OCI-LY7 (cell line): ENCODE results near the gene FLT3. TPM values are rescaled to one million over a fixed set of nuclear protein-coding genes. Genes with fewer than 3 reads are reported as not detected.
"Not testable (repeated sequence)": the region's sequence is repeated elsewhere in the genome, so short reads cannot be mapped to it uniquely, and the experiment has no call there.

ENCODE experiments used
- BruUV-seq: library from RNA; stranded (reverse); fragments of 400-500 nt; replicated peaks from 2 replicates; lab custom pipeline; 2021; lab: Mats Ljungman, UMichigan
- CTCF ChIA-PET: fragments of 300-600 bp; sonication (Branson Sonifier 250); formaldehyde crosslinking; loops from one replicate; lab custom pipeline; 2022; ENCODE audit warnings: antibody characterized with exemption; ENCODE audit not compliant: unreplicated experiment; lab: Charles Lee
- POLR2A ChIA-PET: fragments of 300-600 bp; sonication (Branson Sonifier 250); formaldehyde crosslinking; loops from one replicate; lab custom pipeline; 2022; ENCODE audit warnings: antibody characterized with exemption; lab: Charles Lee
- DNase-seq: peaks from one replicate; pipeline ENCODE4 v3.0.0-alpha.2; 2015; ENCODE audit warnings: low spot score
- H2AFZ ChIP-seq: fragments of 200-600 bp; sonication (generic), shearing (Covaris generic); 2 replicates; pipeline ENCODE4 v1.6.1; 2014; ENCODE audit warnings: mild to moderate bottlenecking, antibody characterized with exemption, low read length, moderate library complexity
- H3K27ac ChIP-seq: fragments of 200-600 bp; sonication (generic); 2 replicates; pipeline ENCODE4 v1.5.1; 2014; ENCODE audit warnings: mixed run types, low read depth, mild to moderate bottlenecking, moderate library complexity, low read length, inconsistent platforms; ENCODE audit not compliant: poor library complexity, severe bottlenecking
- H3K36me3 ChIP-seq: fragments of 200-600 bp; sonication (generic); 2 replicates; pipeline ENCODE4 v1.6.1; 2014; ENCODE audit warnings: mild to moderate bottlenecking, antibody characterized with exemption, low read length, moderate library complexity, mixed read lengths; ENCODE audit not compliant: insufficient read depth
- H3K4me1 ChIP-seq: fragments of 200-600 bp; sonication (generic); 2 replicates; pipeline ENCODE4 v1.5.1; 2014; ENCODE audit warnings: mild to moderate bottlenecking, low read length; ENCODE audit not compliant: insufficient read depth, poor library complexity, severe bottlenecking
- H3K4me2 ChIP-seq: fragments of 200-600 bp; sonication (generic); 2 replicates; pipeline ENCODE4 v1.6.1; 2014; ENCODE audit warnings: mild to moderate bottlenecking, low read length
- H3K4me3 ChIP-seq: fragments of 200-600 bp; sonication (generic); 2 replicates; pipeline ENCODE4 v1.5.1; 2014; ENCODE audit warnings: mild to moderate bottlenecking, low read depth, low read length; ENCODE audit not compliant: poor library complexity, severe bottlenecking
- H3K79me2 ChIP-seq: fragments of 200-600 bp; sonication (generic); 2 replicates; pipeline ENCODE4 v1.6.1; 2016; ENCODE audit warnings: low read depth, mild to moderate bottlenecking, low read length, moderate library complexity, mixed read lengths; ENCODE audit not compliant: insufficient read depth
- H3K9me2 ChIP-seq: fragments of 200-600 bp; sonication (generic); 2 replicates; pipeline ENCODE4 v1.6.1; 2016; ENCODE audit warnings: mild to moderate bottlenecking, low read length, mixed read lengths; ENCODE audit not compliant: insufficient read depth
- H3K9me3 ChIP-seq: fragments of 200-600 bp; sonication (generic); 2 replicates; pipeline ENCODE4 v1.6.1; 2014; ENCODE audit warnings: mild to moderate bottlenecking, mixed run types, low read length, mixed read lengths
- H4K20me1 ChIP-seq: fragments of 200-600 bp; sonication (generic); 2 replicates; pipeline ENCODE4 v1.6.1; 2014; ENCODE audit warnings: mild to moderate bottlenecking, antibody characterized with exemption, low read length, moderate library complexity, mixed read lengths; ENCODE audit not compliant: insufficient read depth
- EZH2phosphoT487 ChIP-seq: fragments of 200-600 bp; sonication (generic); IDR thresholded peaks from 2 replicates; pipeline ENCODE4 v1.6.1; 2018; ENCODE audit warnings: low read depth, borderline replicate concordance, mild to moderate bottlenecking, mixed run types, antibody characterized with exemption, low read length, moderate library complexity, mixed read lengths
- intact Hi-C: fragments of 100-400 bp; cut with micrococcal nuclease; formaldehyde crosslinking; loops from one replicate; pipeline ENCODE4 v1.10.0; 2022; ENCODE audit not compliant: unreplicated experiment
- total RNA-seq, 2 experiments: library from RNA; depleted of rRNA in 1 of 2; stranded (reverse); fragments of >200 nt in 1 of 2; shearing (Covaris generic) in 1 of 2; gene quantifications; 2 replicates each; pipeline ENCODE4 v1.2.3, GENCODE V29; 2014 to 2022
- TF ChIP-seq, protein P1 (sequence below): fragments of 200-600 bp; sonication (generic); conservative IDR thresholded peaks from 2 replicates; pipeline ENCODE4 v1.5.1; 2014; ENCODE audit warnings: mild to moderate bottlenecking, antibody characterized with exemption, low read length, moderate library complexity, mixed read lengths

Gene FLT3
- total RNA-seq, 2 experiments from 2014 or later = not detected

DNA sequence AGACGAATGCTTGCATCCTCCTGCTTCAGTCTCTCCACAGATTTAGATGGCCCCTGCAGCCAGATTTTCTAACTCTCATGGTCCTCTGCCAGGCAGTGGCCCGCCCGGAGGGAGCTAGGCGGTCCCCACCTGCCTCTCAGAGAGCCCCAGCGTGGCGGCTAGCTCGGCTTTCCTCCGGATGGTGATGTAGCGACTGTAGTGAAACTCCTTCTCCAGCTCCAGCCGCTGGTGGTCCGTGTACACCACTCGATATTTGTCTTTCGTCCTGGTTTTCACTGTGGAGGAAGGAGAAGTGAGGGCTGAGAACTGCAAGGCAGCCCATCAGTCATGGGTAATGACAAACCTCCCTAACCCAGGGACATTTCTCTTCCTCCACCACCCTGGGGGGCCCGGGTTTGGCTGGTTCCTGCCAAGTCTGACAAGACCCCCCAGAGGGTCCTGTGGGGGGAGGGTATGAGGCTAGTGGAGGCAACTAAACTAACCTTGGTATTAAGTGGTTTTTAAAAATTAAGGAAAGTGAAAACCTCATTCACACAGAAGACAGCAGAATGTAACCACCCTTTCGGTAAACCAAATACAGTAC lies 135.5 kb downstream of the FLT3 start:
- Histone ChIP-seq H4K20me1 (no peaks in the 10 kb centered on the region), H3K9me3 (no peaks in the 10 kb centered on the region), H3K4me2 (no peak overlapping the region), H3K79me2 (no peaks in the 10 kb centered on the region), H3K36me3 (no peaks in the 10 kb centered on the region), H2AFZ (no peak overlapping the region), H3K9me2 (no peaks in the 10 kb centered on the region), H3K4me1 (no peaks in the 10 kb centered on the region), H3K4me3 (no peak overlapping the region), H3K27ac (no peak overlapping the region)
- TF ChIP-seq, protein P1, sequence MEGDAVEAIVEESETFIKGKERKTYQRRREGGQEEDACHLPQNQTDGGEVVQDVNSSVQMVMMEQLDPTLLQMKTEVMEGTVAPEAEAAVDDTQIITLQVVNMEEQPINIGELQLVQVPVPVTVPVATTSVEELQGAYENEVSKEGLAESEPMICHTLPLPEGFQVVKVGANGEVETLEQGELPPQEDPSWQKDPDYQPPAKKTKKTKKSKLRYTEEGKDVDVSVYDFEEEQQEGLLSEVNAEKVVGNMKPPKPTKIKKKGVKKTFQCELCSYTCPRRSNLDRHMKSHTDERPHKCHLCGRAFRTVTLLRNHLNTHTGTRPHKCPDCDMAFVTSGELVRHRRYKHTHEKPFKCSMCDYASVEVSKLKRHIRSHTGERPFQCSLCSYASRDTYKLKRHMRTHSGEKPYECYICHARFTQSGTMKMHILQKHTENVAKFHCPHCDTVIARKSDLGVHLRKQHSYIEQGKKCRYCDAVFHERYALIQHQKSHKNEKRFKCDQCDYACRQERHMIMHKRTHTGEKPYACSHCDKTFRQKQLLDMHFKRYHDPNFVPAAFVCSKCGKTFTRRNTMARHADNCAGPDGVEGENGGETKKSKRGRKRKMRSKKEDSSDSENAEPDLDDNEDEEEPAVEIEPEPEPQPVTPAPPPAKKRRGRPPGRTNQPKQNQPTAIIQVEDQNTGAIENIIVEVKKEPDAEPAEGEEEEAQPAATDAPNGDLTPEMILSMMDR = no peak
- TF ChIP-seq EZH2phosphoT487 = no peak
- ChIA-PET POLR2A (no interaction called here), CTCF (no interaction called here)
- intact Hi-C loops = no loop called here
- no peak for DNase-seq
- no TSS peak for BruUV-seq

DNA sequence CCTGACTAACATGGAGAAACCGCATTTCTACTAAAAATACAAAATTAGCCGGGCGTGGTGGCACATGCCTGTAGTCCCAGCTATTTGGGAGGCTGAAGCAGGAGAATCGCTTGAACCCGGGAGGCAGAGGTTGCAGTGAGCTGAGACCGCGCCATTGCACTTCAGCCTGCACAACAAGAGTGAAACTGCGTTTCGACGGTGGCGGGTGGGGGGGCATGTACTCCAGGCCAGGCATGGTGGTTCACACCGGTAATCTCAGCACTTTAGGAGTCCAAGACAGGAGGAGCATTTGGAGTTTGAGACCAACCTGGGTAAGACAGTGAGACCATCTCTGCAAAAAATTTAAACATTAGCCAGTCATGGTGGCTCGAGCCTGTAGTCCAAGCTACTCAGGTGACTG lies 136.2 kb downstream of the FLT3 start:
- CTCF ChIA-PET, BruUV-seq, H4K20me1 ChIP-seq, H3K9me3 ChIP-seq, POLR2A ChIA-PET, H2AFZ ChIP-seq, H3K79me2 ChIP-seq, H3K4me2 ChIP-seq, DNase-seq, H3K4me1 ChIP-seq, H3K36me3 ChIP-seq, intact Hi-C loops, H3K27ac ChIP-seq, H3K9me2 ChIP-seq, H3K4me3 ChIP-seq: not testable (repeated sequence)

DNA sequence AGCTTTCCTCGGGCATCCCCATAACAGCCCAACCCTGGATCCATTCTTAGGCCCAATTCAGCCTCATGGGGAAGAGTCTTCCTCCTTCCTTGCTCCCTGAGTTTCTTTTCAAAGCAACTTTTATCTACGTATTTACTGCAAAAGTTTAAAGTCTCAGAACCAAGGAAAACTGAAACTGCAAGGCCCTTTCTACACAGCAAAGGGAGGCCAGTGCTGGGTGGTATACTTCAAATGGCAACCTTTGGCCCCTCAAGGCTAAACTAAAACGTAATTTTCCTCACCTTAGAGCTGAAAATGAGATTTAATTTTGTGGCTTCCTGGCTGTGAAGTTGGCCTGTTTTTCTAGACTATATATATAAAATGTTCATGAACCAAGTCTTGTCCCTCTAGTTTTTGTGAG lies 136.9 kb downstream of the FLT3 start:
- Histone ChIP-seq H3K27ac (no peak overlapping the region), H3K9me3 (no peaks in the 10 kb centered on the region), H3K4me3 (no peak overlapping the region), H3K79me2 (no peaks in the 10 kb centered on the region), H2AFZ (no peak overlapping the region), H3K9me2 (no peaks in the 10 kb centered on the region), H3K4me2 (no peak overlapping the region), H3K36me3 (no peaks in the 10 kb centered on the region), H3K4me1 (no peaks in the 10 kb centered on the region), H4K20me1 (no peaks in the 10 kb centered on the region)
- BruUV-seq = no TSS peak
- ChIA-PET CTCF (no interaction called here), POLR2A (interaction anchor here (1.8 kb wide), 1 partner anchor 10 kb away, joined by 3 read pairs; no protein-coding TSS in a partner anchor)
- no peak for DNase-seq
- no peak for TF ChIP-seq EZH2phosphoT487
- TF ChIP-seq, protein P1 = no peak
- intact Hi-C loops = no loop called here
